NCI-H748 treated with DMSO at 0.1 percent for 48 hours (cell line): ENCODE results near the gene RAD54L.
"Not testable (repeated sequence)": the region's sequence is repeated elsewhere in the genome, so short reads cannot be mapped to it uniquely, and the experiment has no call there.

ENCODE experiments used
- DNase-seq: peaks from one replicate; lab custom pipeline; 2025; lab: John Stamatoyannopoulos, UW

Gene RAD54L

GRCh38 chr1:46247436-46248121 is at the start of gene RAD54L:
RAD54L (plus strand) TSS chr1:46247763; CDS start chr1:46248406, 643 bp downstream.
- DNase-seq = peak; percentile 96

- DNase-seq = peak; percentile 40
Observed at GRCh38 chr1:46197964-46198811, 49.4 kb upstream of the RAD54L start, which contains the start of gene POMGNT1. POMGNT1 (minus strand) TSS chr1:46198434; CDS start chr1:46197821, 613 bp downstream.

- DNase-seq = no peak
Observed at GRCh38 chr1:46199233-46199749, 48.3 kb upstream of the RAD54L start.

- no peak for DNase-seq
Observed at GRCh38 chr1:46203738-46204405, 43.7 kb upstream of the RAD54L start.

- no peak for DNase-seq
Observed at GRCh38 chr1:46204406-46204742, 43.2 kb upstream of the RAD54L start.

GRCh38 chr1:46205141-46205540 is 42.4 kb upstream of the RAD54L start:
- DNase-seq = no peak

GRCh38 chr1:46205791-46206190 is 41.8 kb upstream of the RAD54L start:
- no peak for DNase-seq

- DNase-seq = no peak
Observed at GRCh38 chr1:46206399-46206798, 41.2 kb upstream of the RAD54L start.

- no peak for DNase-seq
Observed at GRCh38 chr1:46210561-46210960, 37.0 kb upstream of the RAD54L start.

- no peak for DNase-seq
Observed at GRCh38 chr1:46211051-46211450, 36.5 kb upstream of the RAD54L start.

GRCh38 chr1:46215504-46215903 is 32.1 kb upstream of the RAD54L start:
- DNase-seq = no peak

GRCh38 chr1:46218443-46218842 is 29.1 kb upstream of the RAD54L start:
- DNase-seq = no peak

- DNase-seq = no peak
Observed at GRCh38 chr1:46219551-46220520, 27.7 kb upstream of the RAD54L start.

- no peak for DNase-seq
Observed at GRCh38 chr1:46220808-46221207, 26.8 kb upstream of the RAD54L start.

GRCh38 chr1:46221749-46222148 is 25.8 kb upstream of the RAD54L start:
- no peak for DNase-seq

- not testable (repeated sequence) for DNase-seq
Observed at GRCh38 chr1:46223055-46223454, 24.5 kb upstream of the RAD54L start.

GRCh38 chr1:46223472-46223943 is 24.1 kb upstream of the RAD54L start:
- DNase-seq = peak; percentile 65

- no peak for DNase-seq
Observed at GRCh38 chr1:46224966-46225365, 22.6 kb upstream of the RAD54L start.

- DNase-seq = not testable (repeated sequence)
Observed at GRCh38 chr1:46231231-46231630, 16.3 kb upstream of the RAD54L start.

- DNase-seq = no peak
Observed at GRCh38 chr1:46236882-46237281, 10.7 kb upstream of the RAD54L start.

GRCh38 chr1:46238865-46239264 is 8.7 kb upstream of the RAD54L start:
- DNase-seq = not testable (repeated sequence)
